Fibroblast of villous mesenchyme (primary cell): ENCODE data around the gene RCC2. TPM values are rescaled to one million over a fixed set of nuclear protein-coding genes. Genes with fewer than 3 reads are reported as not detected.

ENCODE experiments used
- DNase-seq: peaks from one replicate; pipeline ENCODE4 v3.0.0-alpha.2; 2010; ENCODE audit warnings: low read depth
- H3K4me3 ChIP-seq: 2 replicates; pipeline ENCODE4 v1.5.1; 2011; ENCODE audit warnings: low read depth, mild to moderate bottlenecking, low read length
- total RNA-seq: library from RNA; depleted of rRNA; stranded (reverse); fragments of >200 nt; gene quantifications from 2 replicates; pipeline ENCODE4 v1.2.3, GENCODE V29; 2012
- TF ChIP-seq, protein P1 (sequence below): IDR thresholded peaks from 2 replicates; pipeline ENCODE4 v1.5.1; 2012; ENCODE audit warnings: low read depth, mild to moderate bottlenecking, low read length; ENCODE audit not compliant: insufficient read depth

The RCC2 gene
- total RNA-seq, 1 donor, result 74.7 TPM

DNA sequence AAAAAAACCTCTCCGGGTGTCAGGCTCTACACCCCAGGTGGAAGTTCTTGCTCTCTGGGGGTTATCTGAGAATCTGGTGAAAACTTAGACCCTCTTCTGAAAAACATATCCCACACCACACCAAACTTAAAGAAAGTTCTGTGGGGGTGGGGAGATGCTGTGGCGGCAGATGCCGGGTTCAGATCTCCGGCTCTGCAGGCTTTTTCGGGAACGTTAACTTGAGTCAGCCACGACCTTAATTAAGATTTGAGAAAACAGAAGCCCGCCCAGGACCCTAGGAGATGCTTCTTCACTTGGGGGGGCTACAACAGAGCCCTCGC, 2.3 kb downstream of the RCC2 start:
- H3K4me3 ChIP-seq, result peak overlapping the region; percentile 84
- DNase-seq, result no peak
- TF ChIP-seq, protein P1, sequence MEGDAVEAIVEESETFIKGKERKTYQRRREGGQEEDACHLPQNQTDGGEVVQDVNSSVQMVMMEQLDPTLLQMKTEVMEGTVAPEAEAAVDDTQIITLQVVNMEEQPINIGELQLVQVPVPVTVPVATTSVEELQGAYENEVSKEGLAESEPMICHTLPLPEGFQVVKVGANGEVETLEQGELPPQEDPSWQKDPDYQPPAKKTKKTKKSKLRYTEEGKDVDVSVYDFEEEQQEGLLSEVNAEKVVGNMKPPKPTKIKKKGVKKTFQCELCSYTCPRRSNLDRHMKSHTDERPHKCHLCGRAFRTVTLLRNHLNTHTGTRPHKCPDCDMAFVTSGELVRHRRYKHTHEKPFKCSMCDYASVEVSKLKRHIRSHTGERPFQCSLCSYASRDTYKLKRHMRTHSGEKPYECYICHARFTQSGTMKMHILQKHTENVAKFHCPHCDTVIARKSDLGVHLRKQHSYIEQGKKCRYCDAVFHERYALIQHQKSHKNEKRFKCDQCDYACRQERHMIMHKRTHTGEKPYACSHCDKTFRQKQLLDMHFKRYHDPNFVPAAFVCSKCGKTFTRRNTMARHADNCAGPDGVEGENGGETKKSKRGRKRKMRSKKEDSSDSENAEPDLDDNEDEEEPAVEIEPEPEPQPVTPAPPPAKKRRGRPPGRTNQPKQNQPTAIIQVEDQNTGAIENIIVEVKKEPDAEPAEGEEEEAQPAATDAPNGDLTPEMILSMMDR, result no peak

DNA sequence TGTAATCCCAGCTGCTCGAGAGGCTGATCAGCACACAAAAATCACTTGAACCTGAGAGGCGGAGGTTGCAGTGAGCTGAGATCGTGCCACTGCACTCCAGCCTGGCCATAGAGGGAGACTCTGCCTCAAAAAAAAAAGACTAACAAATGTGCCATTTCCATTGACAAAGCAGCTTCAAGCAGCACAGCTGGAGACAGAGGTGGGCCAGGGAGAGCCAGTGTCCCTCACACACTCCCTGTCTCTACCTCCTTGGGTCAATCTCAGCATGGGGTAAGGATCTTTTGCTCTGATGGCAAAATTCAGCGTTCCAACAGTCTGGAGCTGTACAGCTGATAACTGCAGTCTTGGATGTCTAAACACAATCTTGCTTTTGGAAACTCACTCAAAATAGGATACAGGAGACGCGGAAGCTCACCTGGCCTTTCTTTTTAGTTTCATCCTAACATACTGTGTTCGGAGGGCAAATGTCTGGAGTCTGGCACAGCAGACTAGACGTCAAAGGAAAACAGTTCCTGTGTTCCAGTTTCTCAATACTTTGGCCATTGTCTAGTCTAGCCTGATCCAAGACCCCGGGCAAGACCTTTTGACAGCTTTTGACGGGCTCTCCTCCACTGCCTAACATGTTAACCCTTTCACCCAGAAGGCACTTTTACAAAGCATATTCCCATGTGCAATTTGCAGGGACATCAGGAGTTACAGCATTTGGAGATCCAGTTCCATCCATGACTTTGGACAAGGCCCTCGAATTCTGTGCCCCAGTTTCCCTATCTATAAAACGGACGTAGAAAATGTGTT, 2.9 kb downstream of the RCC2 start:
- peak overlapping the region; percentile 84 for H3K4me3 ChIP-seq
- TF ChIP-seq, protein P1, result no peak
- DNase-seq, result no peak

DNA sequence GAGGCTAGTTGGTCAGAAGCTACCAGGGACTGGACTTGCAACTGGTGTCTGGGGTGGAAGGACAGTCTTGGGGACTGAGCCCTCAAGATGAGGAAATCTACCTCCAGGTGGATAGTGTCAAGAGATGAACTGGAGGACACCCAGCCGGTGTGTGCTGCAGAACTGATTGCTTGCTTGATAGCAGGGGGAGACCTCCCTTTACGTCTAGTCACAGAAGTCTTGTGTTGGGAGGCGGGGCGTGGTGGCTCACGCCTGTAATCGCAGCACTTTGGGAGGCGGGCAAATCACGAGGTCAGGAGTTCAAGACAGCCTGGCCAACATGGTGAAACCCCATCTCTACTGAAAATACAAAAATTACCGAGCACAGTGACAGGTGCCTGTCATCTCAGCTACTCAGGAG, 4.9 kb downstream of the RCC2 start:
- no peak overlapping the region for H3K4me3 ChIP-seq
- DNase-seq, result no peak
- TF ChIP-seq, protein P1, result no peak

DNA sequence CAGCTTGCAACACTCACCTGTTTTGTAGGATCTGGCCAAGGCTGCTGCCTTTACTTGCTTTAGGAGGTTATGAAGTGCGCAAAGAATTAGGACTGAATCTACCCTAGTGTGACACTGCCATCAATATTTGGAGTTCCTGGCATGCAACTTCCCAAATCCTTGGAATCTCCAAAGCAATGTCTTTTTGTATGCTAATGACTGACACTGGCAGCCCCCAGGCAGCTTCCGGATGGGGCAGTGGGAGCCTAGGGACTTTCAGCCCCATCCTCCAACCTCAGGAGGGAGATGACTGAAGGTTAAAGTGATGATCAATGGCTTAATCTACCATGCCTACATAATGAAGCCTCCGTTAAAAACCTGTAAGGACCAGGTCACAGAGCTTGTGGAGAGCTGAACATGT, 5.5 kb downstream of the RCC2 start:
- no peak overlapping the region for H3K4me3 ChIP-seq
- DNase-seq, result no peak
- TF ChIP-seq, protein P1, result no peak

DNA sequence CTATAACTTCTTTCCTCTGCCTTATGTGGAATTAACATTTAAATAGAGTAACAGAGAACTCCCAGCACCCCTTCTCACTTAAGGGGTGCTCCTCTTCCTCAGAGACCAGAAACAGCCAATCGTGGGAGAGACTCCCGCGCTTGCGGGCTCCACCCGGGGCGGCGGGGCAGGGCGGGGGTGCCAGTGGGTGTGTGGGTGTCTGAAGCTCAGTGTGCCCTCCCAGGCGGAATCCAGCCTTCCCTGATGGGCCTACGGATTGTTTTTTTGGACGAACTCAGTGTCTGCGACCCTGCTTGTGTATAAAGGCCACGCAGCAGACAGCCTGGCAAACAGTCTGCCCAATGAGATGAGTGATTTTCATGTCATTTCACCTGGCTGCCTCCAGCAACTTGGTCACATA, 6.2 kb downstream of the RCC2 start:
- TF ChIP-seq, protein P1, result no peak
- H3K4me3 ChIP-seq, result no peak overlapping the region
- DNase-seq, result no peak

DNA sequence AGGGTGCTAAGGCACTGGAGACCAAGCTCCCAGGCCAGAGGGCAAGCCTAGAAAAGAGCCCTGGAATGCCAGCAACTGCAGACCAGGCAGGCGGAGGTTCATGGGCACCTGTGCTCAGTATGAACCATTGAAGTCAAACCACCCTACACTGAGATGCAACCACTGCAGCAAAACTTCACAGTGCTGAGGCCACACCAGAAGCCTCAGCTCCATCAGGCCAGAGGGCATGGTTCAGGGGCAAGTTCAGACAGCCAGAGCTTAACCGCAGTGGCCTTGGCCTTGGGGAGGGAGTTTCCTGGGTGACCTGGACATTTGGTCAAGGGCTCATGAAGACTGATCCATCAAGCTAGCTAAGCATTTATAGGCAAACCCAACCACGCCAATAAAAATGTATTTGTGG, 7.1 kb downstream of the RCC2 start:
- no peak overlapping the region for H3K4me3 ChIP-seq
- TF ChIP-seq, protein P1, result no peak
- no peak for DNase-seq

DNA sequence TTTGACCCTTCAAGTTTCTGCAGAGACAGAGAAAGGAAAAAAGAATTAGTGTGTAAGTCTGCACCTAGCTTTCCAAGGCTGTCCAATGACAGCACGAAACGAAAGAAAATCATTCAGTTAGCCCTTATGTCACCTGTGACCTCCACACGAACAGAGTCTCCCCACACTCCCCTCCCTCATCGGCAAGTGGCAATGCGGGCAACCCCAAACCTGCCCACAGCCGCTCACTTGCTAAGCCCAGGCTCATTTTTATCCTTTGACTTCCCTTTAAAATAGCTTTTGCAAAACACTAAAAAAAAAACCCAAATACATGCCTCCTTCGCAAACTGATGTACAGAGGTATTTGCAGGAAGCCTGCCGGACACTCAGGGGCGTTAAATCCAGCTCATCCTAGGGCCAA, 10.3 kb downstream of the RCC2 start:
- no peak overlapping the region for H3K4me3 ChIP-seq
- no peak for DNase-seq
- TF ChIP-seq, protein P1, result no peak
